Activated CD8-positive, alpha-beta memory T cell treated with anti-CD3 and anti-CD28 coated beads for 36 hours (primary cell): ENCODE data around the gene BACH2. TPM values are rescaled to one million over a fixed set of nuclear protein-coding genes. Genes with fewer than 3 reads are reported as not detected.
"Not testable (repeated sequence)": the region's sequence is repeated elsewhere in the genome, so short reads cannot be mapped to it uniquely, and the experiment has no call there.

Experiments used
- CTCF ChIA-PET: fragments of 350-600 bp; sonication (Branson Sonifier 250); formaldehyde crosslinking; loops from one replicate; lab custom pipeline; 2021; ENCODE audit warnings: antibody characterized with exemption; lab: Charles Lee
- POLR2A ChIA-PET: fragments of 350-600 bp; sonication (Branson Sonifier 250); formaldehyde crosslinking; loops from one replicate; lab custom pipeline; 2021; ENCODE audit warnings: antibody characterized with exemption; lab: Charles Lee
- total RNA-seq, 2 experiments: library from RNA; stranded (reverse); gene quantifications; one replicate each; pipeline ENCODE4 v1.2.3, GENCODE V29; 2021

Gene BACH2
- total RNA-seq, 2 experiments from 2014 or later = 52.1 to 55.6 TPM

DNA sequence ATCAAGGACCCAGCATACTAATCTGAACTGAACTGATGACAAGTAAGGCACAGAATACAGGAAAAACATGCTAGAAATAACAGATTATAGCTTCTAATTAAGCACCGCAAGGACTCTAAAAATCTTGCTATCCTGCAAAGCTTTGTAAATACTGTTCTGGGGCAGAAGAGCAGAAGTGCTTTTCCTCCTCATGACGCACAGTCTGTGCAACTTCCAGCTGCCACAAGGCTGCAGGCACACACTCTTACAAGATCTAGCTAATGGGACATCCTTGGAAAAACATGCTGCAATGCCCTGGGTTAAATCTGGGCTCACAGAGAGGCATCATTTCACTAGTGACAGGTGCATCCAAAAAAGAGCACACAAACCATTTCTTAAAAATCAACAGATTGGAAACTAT, 213.8 kb downstream of the BACH2 start:
- CTCF ChIA-PET = interaction anchor here (1.3 to 2.0 kb wide), 3 partner anchors 19 to 396 kb away, joined by 4 to 5 read pairs (median 4); no protein-coding TSS in a partner anchor
- POLR2A ChIA-PET = interaction anchor here (1.1 kb wide), 1 partner anchor 74 kb away, joined by 3 read pairs; no protein-coding TSS in a partner anchor

DNA sequence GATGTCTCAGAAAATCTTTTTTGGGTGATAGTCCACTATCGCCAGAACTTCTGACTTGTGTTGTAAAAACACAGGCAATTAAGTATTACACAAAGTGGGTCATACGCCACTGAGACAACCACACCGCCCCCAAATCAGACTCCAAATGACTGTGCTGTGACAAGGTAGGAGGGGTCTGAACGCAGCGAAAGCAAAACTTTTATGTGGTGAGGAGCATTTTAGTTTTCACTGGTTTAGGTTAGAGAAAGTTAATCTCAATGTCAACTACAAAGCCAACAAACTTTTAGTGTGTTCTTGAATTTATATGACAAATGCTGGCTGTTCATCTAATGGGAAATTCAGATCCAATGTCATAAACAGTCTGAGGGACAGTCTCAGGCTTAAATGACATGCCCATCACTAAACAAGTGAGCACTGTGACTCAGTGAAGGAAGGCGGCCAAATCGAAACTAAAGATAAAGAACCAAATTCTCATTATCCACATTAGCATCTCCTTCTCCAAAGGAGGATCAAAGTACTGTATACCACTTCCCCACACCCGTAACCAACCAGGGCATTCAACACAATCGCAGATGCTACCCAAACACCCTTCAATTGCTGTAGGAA, 215.7 kb downstream of the BACH2 start:
- CTCF ChIA-PET = interaction anchor here (1.0 kb wide), 1 partner anchor 137 kb away, joined by 3 read pairs; no protein-coding TSS in a partner anchor
- POLR2A ChIA-PET = no interaction called here

GRCh38 chr6:90079560-90080490, 216.8 kb downstream of the BACH2 start:
- POLR2A ChIA-PET = no interaction called here
- CTCF ChIA-PET = interaction anchor here (1.0 kb wide), 1 partner anchor 136 kb away, joined by 3 read pairs; no protein-coding TSS in a partner anchor

DNA sequence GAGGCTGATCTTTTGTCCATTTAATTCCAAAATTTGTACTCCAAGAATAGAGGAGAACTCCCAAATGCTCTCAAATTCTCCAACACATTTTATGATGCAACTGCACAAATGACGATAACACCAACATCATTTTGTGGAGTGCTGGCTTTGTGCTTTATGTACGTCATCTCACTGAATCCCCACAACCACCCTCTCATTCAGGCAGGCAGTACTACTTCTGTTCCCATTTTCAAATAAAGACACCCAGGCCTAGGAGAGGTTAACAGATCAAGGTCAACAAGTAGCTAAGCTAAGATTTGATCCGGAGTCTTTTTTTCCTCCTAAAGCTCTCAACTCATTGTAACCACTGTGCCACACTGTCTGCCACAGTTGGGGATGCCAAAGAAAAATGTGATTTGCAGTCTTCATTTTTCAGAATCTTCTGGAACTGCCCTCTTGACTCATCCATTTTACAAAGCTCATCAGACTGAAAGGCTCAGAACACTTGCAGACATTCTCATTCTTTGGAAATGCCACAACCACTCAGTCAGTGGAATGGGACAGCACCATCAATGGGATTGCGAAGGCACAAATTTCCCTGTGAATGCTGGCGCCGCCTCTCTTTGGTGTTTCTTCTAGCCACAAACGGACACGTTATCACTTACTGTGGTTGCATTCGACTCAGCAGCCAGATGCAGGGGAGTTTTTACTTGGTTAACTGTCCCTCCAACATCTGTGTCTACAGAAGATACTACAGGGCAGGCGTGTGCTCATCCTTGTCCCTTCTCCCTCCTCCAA, 217.9 kb downstream of the BACH2 start:
- POLR2A ChIA-PET = interaction anchor here (0.6 to 1.1 kb wide), 2 partner anchors 53 to 70 kb away, joined by 3 to 7 read pairs; no protein-coding TSS in a partner anchor
- CTCF ChIA-PET = interaction anchor here (0.6 kb wide), 1 partner anchor 400 kb away, joined by 3 read pairs; no protein-coding TSS in a partner anchor

DNA sequence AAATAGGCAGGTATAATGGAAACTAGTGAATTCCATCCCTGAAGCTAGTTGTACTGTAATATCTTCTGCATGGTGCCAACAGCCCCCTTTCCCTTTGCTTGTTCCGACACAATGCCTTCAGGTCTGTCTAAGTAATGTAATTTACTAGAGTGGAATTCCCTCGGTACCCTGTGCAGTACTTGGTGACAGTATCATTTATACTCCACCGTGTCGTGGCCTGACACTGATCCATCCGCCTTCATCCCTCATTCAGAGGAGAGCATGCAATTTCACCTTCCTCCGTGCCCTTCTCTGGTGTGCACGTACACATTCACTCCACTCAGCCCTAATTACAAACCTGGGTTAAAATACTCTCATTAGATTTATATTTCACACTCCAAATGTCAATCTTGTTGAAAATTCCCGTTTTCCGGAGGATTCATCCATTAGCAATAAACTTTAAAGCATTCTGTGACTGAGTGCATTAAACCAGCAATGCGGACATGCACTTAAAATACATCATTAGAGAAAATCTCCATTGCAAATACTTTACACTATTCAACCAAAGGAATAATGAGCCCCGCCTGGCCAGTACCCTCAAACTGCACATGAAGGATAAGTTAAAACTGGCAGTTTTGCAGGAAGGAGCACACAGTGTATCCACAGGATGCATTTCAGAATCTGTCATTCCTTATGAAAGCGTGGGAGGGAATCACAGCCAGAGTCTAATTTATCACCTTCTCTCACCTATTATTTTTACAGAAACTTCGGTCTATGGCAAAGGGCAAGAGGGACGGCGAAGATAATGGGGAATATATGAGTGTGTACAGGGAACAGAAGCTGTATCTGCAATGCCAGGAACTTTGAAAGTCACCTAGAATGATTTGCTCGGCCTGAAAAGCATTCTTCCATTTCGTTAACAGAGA, 219.9 kb downstream of the BACH2 start:
- ChIA-PET POLR2A (no interaction called here), CTCF (no interaction called here)

DNA sequence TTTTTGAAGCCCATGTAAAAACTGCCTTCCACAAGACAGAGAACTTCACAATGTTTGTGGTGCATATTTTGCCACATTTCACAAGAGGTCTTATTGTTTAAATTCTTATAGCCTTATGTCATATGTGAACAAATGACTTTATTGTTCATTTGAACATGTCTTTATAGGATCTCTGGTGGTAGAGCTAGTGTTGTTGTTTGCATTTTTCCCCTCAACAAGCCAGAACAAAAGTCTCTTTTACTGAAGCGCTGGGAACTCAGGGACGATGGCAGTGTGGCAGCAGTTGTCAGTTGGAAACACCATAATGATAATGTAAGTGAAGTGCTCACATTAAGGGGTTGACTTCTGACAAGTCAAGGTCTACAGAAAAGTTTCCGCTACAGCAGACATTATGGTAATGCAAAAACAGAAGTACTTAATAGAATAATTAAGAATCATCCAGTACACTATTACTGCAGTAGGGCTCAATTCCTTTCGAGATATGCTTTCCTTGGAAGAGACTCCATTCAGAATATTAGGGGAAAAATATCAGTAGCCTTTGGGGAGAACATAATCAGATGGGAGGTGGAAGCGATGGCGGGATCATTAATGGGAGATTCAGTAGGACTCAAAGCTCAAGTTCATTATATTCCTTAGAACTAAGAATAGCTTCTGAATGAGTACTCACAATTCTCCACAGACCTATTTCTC, 222.3 kb downstream of the BACH2 start:
- POLR2A ChIA-PET = no interaction called here
- CTCF ChIA-PET = no interaction called here

DNA sequence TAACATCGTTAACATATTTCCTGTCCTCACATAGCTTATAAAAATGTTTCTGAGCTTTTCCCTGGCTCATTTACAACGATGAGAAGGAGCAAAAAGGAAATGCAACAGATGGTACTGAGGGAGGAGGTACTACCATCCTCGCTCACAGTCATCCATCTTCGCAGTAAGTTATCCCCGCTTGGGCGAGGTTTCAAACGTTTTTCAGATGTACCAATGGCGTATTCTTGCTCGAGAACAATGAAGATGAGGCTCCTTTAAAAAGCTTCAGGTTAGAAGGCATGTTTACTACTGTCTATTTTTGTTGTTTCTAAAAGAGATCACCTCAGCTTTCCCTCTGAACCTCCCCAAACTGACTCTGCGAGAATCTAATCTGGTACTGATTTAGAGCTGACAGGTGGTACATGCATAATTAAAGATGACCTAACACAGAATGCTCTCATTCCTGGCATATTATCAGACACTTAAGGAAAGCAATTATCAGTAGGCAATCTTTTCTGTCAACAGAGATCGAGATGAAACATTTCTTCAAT, 223.6 kb downstream of the BACH2 start:
- ChIA-PET CTCF (interaction anchor here (1.3 kb wide), 1 partner anchor 16 kb away, joined by 3 read pairs; no protein-coding TSS in a partner anchor), POLR2A (no interaction called here)

DNA sequence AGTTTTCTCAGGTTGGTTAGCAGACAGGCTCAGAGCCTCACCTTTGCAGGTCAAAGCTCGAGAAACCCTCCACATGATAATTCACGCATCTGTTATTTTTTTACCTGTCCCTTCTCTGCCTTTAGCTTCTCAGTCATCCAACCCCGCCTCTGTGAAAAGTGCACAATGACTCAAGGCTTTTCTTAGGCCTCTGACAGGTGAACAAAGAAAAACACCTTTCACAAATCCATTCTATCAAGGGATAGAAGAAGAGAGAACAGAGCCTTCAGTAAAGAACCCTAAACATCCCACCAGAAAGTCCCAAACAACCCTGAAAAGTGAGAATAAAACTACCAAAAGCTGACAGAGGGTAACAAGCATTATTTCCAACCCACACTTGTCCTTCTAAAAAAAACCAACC, 224.1 kb downstream of the BACH2 start:
- CTCF ChIA-PET = interaction anchor here (1.3 kb wide), 1 partner anchor 16 kb away, joined by 3 read pairs; no protein-coding TSS in a partner anchor

DNA sequence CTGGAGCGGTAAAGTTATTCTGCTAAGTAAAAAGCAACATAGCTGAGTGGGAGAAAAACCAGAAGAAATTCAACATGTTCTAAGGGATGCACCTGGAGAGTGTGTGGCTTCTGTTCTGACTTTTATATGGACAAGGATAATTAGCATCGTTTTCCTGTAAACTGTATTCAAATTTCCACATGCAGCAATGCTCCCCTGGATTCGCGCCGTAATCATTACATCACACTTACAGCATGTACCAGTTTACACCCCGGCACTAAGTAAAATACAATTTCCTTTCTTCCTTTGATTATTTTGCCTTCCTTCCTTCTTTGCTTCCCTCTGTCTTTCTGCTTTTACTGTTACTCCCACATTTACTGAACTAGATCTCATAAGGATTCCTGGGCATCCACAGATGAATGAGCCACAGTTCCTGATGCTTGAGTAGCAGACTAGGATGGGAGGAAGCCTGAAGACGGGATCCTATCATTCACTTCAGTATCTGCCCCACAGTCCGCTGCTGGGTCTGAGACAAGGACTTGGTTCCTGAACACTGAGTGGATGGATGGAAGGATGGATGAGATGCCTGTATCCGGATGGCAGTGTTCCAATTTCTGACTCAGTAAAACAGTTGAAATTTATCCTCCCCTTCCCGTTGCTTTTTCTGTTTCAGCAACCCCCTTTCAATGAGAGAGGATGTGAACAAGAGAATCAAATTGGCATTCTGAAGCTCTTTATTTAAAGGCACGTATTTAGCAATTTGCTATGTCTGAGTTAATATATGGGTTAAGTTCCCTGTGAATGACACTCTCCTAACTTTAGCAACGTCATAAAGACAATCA, 227.7 kb downstream of the BACH2 start:
- ChIA-PET CTCF (interaction anchor here (1.0 kb wide), 1 partner anchor 129 kb away, joined by 3 read pairs; no protein-coding TSS in a partner anchor), POLR2A (interaction anchor here (1.1 kb wide), 1 partner anchor 42 kb away, joined by 3 read pairs; no protein-coding TSS in a partner anchor)

More for the DNA sequence above, 224.1 kb downstream of the BACH2 start:
- POLR2A ChIA-PET = no interaction called here

GRCh38 chr6:90068264-90068663, 228.4 kb downstream of the BACH2 start:
- ChIA-PET CTCF (interaction anchor here (0.9 to 1.0 kb wide), 2 partner anchors 37 to 128 kb away, joined by 3 read pairs; no protein-coding TSS in a partner anchor), POLR2A (interaction anchor here (1.1 to 1.2 kb wide), 2 partner anchors 41 to 205 kb away, joined by 3 to 4 read pairs; no protein-coding TSS in a partner anchor)

- CTCF ChIA-PET = interaction anchor here (1.0 kb wide), 1 partner anchor 29 kb away, joined by 3 read pairs; no protein-coding TSS in a partner anchor
- POLR2A ChIA-PET = no interaction called here
These were observed 229.9 kb downstream of the BACH2 start for GRCh38 chr6:90066697-90067096.

DNA sequence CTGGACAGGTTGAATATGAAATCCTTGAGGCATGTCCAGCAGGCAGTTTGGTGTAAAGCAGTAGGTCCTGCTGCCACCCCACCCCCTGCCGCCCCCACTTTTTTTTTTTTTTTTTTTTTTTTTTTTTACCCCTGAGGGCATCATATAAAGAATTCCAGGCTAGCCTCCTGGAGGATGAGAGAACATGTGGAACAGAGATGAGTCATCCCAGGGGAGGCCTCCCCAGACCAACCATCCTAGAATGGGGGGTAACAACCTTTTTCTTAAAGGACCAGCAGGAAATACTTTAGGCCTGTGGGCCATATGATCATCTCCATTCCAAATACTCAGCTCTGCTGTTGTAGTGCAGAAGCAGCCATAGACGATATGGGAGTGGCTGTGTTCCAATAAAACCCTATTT, 231.5 kb downstream of the BACH2 start:
- CTCF ChIA-PET = no interaction called here
- POLR2A ChIA-PET = no interaction called here

- CTCF ChIA-PET = no interaction called here
These were observed 234.0 kb downstream of the BACH2 start for GRCh38 chr6:90062667-90063066.

GRCh38 chr6:90062051-90062450, 234.6 kb downstream of the BACH2 start:
- POLR2A ChIA-PET = no interaction called here
- CTCF ChIA-PET = interaction anchor here (0.8 to 1.5 kb wide), 2 partner anchors 18 to 117 kb away, joined by 4 read pairs; no protein-coding TSS in a partner anchor

More at GRCh38 chr6:90062667-90063066, 234.0 kb downstream of the BACH2 start:
- POLR2A ChIA-PET = no interaction called here

- CTCF ChIA-PET, POLR2A ChIA-PET: not testable (repeated sequence)
These were observed 237.5 kb downstream of the BACH2 start for GRCh38 chr6:90059178-90059577.

- POLR2A ChIA-PET, CTCF ChIA-PET: not testable (repeated sequence)
These were observed 240.7 kb downstream of the BACH2 start for GRCh38 chr6:90055924-90056323.
